ENCODE data around the gene ABHD6.

The ABHD6 gene

GRCh38 chr3:58325525-58325992, 88.0 kb downstream of the ABHD6 start:
- Histone ChIP-seq H3K4me1 (ENCODE audit: low read length) (peaks cover 9% of the 10 kb centered on the region), H3K79me2 (ENCODE audit: low read length) (no peaks in the 10 kb centered on the region), H3K9ac (ENCODE audit: low read length) (no peak overlapping the region), H3K9me2 (replicated peaks; ENCODE audit: insufficient read depth, low read length) (no peaks in the 10 kb centered on the region), H3F3A (ENCODE audit: insufficient read depth, low read length) (no peaks in the 10 kb centered on the region), H3K27ac (ENCODE audit: low read length) (no peak overlapping the region), H2AFZ (ENCODE audit: low read length) (no peak overlapping the region), H4K20me1 (ENCODE audit: insufficient read depth, low read length) (0 out of 2 replicates have a peak, but pooled peaks cover 2% of the 10 kb centered on the region), H3K9me3 (replicated peaks; ENCODE audit: insufficient read depth, low read length) (no peaks in the 10 kb centered on the region), H3K27me3 (replicated peaks; ENCODE audit: insufficient read depth, low read length) (no peaks in the 10 kb centered on the region), H3K4me2 (ENCODE audit: low read depth, low read length) (peak overlapping the region; percentile 22; the same call in 1 of the 2 replicates), H3K4me3 (ENCODE audit: low read length) (no peak overlapping the region), H3K36me3 (replicated peaks; ENCODE audit: insufficient read depth, low read length) (no peaks in the 10 kb centered on the region)
- TF ChIP-seq EZH2 (optimal IDR thresholded peaks at IDR 0.05; ENCODE audit: low read depth, low read length), result no peak
- TF ChIP-seq CTCF (IDR thresholded peaks at IDR 0.05; ENCODE audit: low read length), result no peak
- no peak for TF ChIP-seq EZH2phosphoT487 (IDR thresholded peaks at IDR 0.05; ENCODE audit: low read length)
- peak; percentile 36 for DNase-seq

GRCh38 chr3:58326267-58326900, 88.8 kb downstream of the ABHD6 start:
- Histone ChIP-seq H2AFZ (ENCODE audit: low read length) (no peak overlapping the region), H3K4me3 (ENCODE audit: low read length) (no peak overlapping the region), H3K9ac (ENCODE audit: low read length) (no peak overlapping the region), H3K79me2 (ENCODE audit: low read length) (no peaks in the 10 kb centered on the region), H3K9me3 (replicated peaks; ENCODE audit: insufficient read depth, low read length) (no peaks in the 10 kb centered on the region), H3K27ac (ENCODE audit: low read length) (no peak overlapping the region), H3K9me2 (replicated peaks; ENCODE audit: insufficient read depth, low read length) (no peaks in the 10 kb centered on the region), H4K20me1 (ENCODE audit: insufficient read depth, low read length) (no peaks in the 10 kb centered on the region), H3K36me3 (replicated peaks; ENCODE audit: insufficient read depth, low read length) (no peaks in the 10 kb centered on the region), H3K4me2 (ENCODE audit: low read depth, low read length) (no peak overlapping the region), H3F3A (ENCODE audit: insufficient read depth, low read length) (no peaks in the 10 kb centered on the region), H3K27me3 (replicated peaks; ENCODE audit: insufficient read depth, low read length) (no peaks in the 10 kb centered on the region), H3K4me1 (ENCODE audit: low read length) (peaks cover 9% of the 10 kb centered on the region)
- DNase-seq, result no peak
- TF ChIP-seq CTCF (IDR thresholded peaks at IDR 0.05; ENCODE audit: low read length) (no peak), EZH2phosphoT487 (IDR thresholded peaks at IDR 0.05; ENCODE audit: low read length) (no peak), EZH2 (optimal IDR thresholded peaks at IDR 0.05; ENCODE audit: low read depth, low read length) (no peak)

- Histone ChIP-seq H3K4me1 (ENCODE audit: low read length) (peaks cover 15% of the 10 kb centered on the region), H3K4me3 (ENCODE audit: low read length) (no peak overlapping the region), H2AFZ (ENCODE audit: low read length) (no peak overlapping the region), H3K36me3 (replicated peaks; ENCODE audit: insufficient read depth, low read length) (no peaks in the 10 kb centered on the region), H3K27ac (ENCODE audit: low read length) (no peak overlapping the region), H4K20me1 (ENCODE audit: insufficient read depth, low read length) (no peaks in the 10 kb centered on the region), H3K4me2 (ENCODE audit: low read depth, low read length) (no peak overlapping the region), H3K27me3 (replicated peaks; ENCODE audit: insufficient read depth, low read length) (no peaks in the 10 kb centered on the region), H3K79me2 (ENCODE audit: low read length) (peaks cover 12% of the 10 kb centered on the region), H3F3A (ENCODE audit: insufficient read depth, low read length) (no peaks in the 10 kb centered on the region), H3K9me3 (replicated peaks; ENCODE audit: insufficient read depth, low read length) (no peaks in the 10 kb centered on the region), H3K9me2 (replicated peaks; ENCODE audit: insufficient read depth, low read length) (no peaks in the 10 kb centered on the region), H3K9ac (ENCODE audit: low read length) (no peak overlapping the region)
- TF ChIP-seq CTCF (IDR thresholded peaks at IDR 0.05; ENCODE audit: low read length) (no peak), EZH2phosphoT487 (IDR thresholded peaks at IDR 0.05; ENCODE audit: low read length) (no peak), EZH2 (optimal IDR thresholded peaks at IDR 0.05; ENCODE audit: low read depth, low read length) (no peak)
- no peak for DNase-seq
These were observed 91.7 kb downstream of the ABHD6 start for GRCh38 chr3:58329150-58329921.

Data from MM.1S (cell line).